GM12874 (cell line): ENCODE measurements around the gene PDE1C.

Experiments
- TF ChIP-seq, protein P1 (sequence below): IDR thresholded peaks from 2 replicates; pipeline ENCODE4 v1.5.1; 2011; ENCODE audit warnings: low read depth, mild to moderate bottlenecking, control low read depth, low read length, moderate library complexity; ENCODE audit not compliant: insufficient read depth

PDE1C gene

DNA sequence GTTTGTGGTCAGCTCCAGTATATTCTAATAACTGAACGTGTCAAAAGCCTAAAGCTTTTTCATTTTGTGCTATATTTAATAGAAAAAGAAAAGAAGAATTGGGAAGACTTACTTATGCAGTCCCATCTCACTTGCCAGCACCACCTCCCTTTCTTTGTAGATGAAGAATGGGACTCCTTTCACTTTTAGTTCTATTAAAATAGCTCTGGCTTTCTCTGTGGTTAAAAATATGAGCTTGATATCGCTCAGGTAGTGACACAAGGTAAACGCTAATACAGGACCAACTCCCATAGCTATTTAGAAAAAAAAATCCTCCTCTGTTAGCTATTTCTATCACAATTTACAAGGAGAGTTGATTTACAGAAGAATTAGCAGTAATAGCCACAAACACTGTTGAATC lies 176.8 kb downstream of the PDE1C start:
- TF ChIP-seq, protein P1, sequence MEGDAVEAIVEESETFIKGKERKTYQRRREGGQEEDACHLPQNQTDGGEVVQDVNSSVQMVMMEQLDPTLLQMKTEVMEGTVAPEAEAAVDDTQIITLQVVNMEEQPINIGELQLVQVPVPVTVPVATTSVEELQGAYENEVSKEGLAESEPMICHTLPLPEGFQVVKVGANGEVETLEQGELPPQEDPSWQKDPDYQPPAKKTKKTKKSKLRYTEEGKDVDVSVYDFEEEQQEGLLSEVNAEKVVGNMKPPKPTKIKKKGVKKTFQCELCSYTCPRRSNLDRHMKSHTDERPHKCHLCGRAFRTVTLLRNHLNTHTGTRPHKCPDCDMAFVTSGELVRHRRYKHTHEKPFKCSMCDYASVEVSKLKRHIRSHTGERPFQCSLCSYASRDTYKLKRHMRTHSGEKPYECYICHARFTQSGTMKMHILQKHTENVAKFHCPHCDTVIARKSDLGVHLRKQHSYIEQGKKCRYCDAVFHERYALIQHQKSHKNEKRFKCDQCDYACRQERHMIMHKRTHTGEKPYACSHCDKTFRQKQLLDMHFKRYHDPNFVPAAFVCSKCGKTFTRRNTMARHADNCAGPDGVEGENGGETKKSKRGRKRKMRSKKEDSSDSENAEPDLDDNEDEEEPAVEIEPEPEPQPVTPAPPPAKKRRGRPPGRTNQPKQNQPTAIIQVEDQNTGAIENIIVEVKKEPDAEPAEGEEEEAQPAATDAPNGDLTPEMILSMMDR, result no peak

DNA sequence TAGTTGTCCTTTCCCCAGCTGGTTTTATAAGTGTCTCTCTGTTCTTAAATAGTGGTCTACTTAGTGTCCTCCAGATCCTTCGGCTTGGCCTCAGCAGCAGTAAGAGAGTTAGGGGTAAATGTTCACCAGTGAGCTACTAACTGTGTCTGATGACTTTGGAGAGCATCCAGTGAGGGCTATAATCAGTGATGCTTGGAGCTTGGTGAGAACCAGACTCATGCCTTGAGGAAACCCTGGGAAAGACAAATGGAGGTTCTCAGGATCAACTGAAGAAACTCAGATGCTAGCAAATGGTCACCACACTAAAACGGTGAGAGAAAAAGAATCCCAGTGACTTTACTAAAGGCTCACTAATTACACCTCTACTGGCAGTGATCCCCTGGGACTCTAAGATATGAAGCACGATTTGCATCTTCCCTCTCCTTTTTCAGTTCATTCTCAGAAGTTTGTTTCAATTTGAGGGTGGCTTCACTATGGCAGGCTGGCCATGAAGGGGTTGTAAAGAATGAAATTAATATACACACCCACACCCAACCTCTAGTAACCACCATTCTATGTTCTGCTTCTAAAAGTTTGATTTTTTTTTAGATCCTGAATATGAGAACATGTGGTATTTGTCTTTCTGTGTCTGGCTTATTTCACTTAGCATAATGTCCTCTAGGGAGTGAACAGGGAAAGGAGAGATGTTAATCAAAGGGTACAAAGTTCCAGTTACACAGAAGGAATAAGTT lies 177.9 kb downstream of the PDE1C start:
- TF ChIP-seq, protein P1, result no peak

DNA sequence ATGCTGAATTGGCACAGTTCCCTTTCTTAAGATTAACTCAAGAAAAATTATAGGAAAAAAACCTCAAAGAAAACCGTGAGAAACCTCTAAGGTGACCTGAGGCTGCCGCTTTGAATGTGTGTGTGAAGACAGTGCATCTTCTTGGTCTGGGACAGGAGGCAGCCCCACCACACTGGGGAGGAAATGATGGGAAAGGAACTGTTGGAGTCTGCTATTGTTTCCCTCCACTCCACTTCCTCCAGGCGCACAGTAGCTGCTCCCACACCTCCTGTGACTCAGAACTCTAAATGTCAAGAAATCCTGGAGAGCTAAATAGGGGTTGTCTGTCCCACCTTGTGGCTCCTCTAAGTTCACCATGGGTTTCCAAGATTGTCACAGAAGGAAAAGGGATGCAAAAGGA lies 179.4 kb downstream of the PDE1C start:
- TF ChIP-seq, protein P1, result no peak

DNA sequence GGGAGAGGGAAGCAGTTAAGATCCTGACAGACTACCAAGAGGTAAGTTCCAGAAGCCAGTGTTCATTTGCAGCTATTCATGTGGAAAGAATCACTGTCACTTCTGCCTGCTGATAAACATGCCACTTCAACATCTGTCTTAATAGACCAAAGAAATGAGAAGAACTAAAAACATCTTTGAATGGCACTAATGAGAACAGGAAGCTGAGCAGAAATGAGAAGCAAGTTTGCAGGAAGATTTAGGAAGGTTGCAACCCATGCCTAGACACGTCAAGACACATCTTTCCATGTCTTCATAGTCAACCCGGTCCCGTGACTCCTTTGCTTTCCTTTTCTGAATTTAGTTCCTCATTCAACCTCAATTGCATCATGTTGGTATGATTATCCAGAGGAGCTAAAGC lies 180.0 kb downstream of the PDE1C start:
- TF ChIP-seq, protein P1, result no peak

DNA sequence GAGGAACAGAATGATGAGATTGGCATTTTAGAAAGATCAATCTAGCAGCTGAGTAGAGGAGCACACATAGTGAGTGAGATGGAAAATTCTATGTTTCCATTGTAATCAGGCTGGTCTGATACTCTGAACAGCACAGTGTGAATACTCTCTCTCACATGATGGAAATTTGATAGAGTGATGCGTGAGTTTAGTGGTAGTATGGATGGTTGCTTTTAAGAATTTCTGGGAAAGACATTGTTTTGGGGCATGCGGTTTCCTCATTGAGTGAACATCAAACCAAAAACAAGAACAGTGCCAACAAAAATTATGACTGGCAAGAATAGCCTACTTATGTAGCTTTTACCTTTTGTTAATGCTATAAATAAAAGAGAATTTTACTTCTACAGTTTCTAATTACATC lies 183.2 kb downstream of the PDE1C start:
- TF ChIP-seq, protein P1, result no peak

DNA sequence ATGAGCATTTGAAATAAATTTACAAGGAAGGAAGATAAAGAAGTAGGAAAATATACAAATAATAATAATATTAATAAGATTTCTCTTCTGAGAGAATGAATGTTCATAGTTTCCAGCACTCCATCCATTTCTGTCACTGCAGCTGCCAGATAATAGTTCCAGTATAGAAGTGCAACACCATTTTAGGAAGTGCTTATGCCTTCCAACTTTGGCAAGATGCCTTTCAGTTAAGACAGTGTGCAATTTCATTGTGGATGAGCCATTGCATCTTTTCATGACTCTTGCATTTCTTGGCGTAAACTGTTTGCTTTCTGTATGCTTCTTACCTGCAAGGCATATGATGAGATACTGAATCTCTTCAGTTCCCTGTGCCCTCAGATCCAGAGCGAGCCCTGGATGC lies 185.0 kb downstream of the PDE1C start:
- TF ChIP-seq, protein P1, result no peak

DNA sequence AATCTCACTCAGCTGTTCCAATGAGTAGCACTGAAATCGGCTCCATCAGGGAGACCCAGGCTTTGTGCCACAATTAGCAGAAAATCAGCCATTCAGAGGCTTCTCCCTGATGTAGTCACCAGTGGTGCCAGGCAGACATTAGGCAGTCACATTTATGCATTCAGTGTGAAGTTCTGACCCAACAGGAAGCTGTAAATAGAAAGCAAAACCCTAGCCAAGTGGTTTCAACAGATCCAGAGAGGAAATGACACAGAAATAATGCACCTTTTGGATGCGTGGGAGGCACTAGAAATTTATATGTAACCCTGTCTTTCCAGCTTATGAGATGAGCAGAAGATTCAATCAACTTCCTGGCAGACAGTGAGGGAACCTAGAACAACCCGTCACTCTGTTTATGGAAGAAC lies 186.4 kb downstream of the PDE1C start:
- TF ChIP-seq, protein P1, result no peak
